Lower leg skin (tissue), 3 donors: ENCODE results near the gene GMCL1.

Experiments used
- CTCF ChIP-seq, 3 donors: fragments of 450-650 bp; IDR thresholded peaks; one replicate each; pipeline ENCODE4 v1.5.1; 2016; ENCODE audit warnings: antibody characterized with exemption in 3 of 3, mild to moderate bottlenecking in 3 of 3, moderate library complexity in 2 of 3
- POLR2A ChIP-seq, 2 donors: fragments of 450-650 bp; IDR thresholded peaks; one replicate each; pipeline ENCODE4 v1.6.1; 2016 to 2017; ENCODE audit warnings: antibody characterized with exemption in 2 of 2, mild to moderate bottlenecking in 1 of 2, moderate library complexity in 1 of 2

GRCh38 chr2:69786052-69786560, 43.4 kb upstream of the GMCL1 start:
- TF ChIP-seq CTCF (IDR thresholded peaks at IDR 0.05) = no peak
- TF ChIP-seq POLR2A (IDR thresholded peaks at IDR 0.05) = no peak
